ENCODE measurements around the gene RARG.

RARG gene

DNA sequence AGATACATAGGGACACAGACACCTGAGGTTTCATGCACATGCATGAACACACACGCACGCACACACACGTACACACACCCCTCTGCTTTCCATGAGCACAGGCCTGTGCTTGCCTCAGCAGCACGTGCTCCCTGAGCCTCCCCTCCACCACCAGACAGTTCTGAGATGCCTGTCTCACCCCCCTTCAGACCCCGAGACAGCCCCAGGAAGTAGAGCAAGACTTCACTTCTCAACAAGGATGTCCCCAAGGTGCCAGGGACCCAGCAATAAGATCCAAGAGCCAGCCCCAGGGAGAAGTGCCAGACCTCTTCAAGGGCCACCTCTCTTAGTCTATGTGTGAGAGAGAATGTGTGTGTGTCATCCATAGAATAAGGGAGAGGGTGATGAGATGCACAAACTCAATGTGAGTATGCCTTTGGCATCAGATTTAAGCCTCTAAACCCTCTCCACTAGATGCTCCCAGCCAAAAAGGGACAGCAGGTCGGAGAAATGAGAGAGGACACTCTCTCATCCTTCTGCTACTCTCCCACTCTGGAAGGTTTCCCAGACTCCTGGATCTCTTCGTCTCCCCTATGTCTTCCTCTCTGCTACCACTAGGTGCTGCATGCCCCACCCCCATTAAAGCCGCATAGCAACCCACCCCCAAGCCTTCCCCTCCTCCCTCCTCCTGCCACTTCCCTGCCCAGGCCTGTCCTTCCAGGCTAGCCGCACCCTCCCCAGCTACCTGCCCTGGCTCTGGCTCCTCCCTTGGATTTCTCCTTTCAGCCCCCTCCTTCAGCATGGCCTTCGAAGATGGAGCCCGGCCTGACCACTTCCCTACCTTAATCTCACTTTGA lies 7.7 kb downstream of the RARG start:
- no peak for DNase-seq (ENCODE audit: extremely low read depth in 1 of 2, low read depth in 1 of 2)

DNA sequence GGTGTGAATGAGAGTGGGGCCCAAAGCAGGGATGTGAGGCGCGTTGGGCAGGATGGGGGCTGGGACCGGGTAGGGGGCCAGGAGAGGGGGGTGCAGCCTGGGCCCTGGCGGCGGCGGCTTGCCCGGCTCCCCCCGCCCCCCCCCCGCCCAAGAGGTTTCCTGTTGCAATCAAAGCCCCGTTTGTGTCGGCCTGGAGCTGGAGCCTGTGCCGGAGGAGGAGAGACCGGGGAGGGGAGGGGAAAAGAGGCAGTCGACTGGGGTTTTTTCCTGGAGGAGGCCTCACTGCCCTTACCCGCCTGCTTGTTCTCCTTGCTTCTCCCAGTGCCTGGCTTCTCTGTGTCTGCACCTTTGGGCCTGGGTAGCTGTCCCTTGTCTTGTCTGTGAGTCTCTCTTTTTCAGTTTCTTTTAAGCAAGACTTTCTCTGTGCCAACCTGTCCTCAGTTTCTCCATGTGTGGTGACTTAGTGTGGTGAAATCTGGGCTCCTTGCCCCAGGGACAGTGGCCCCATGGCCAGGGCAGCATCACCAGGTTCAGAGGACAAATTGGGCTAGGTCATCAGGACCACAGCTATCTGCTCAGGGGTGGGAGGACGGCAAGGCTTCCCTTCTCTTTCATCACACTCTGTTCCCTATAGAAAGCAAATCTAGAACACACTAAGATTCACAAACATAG lies 8.5 kb downstream of the RARG start:
- no peak for DNase-seq (ENCODE audit: extremely low read depth in 1 of 2, low read depth in 1 of 2)

DNA sequence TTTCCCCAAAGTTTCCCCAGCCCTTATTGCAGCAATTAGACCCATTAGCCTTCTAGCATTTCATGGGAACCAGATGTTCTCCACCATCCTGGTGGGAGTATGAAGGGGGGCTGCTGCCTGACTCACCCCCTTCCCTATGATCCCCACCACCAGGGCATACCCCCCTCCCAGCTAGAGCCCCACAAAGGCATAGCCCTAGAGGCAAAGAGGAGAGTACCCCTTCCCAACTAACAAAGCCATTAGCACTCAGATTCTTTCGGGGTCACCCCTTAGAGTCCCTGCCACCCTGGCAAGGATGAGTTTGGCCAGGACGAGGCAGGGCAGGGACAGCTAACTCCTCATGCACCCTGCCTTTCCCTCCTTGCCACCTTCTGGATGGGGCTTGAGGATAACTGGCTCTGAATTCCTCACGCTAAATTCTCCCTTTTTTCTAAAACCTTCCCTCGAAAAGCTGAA lies 9.2 kb downstream of the RARG start:
- DNase-seq (ENCODE audit: extremely low read depth in 1 of 2, low read depth in 1 of 2) = no peak

DNA sequence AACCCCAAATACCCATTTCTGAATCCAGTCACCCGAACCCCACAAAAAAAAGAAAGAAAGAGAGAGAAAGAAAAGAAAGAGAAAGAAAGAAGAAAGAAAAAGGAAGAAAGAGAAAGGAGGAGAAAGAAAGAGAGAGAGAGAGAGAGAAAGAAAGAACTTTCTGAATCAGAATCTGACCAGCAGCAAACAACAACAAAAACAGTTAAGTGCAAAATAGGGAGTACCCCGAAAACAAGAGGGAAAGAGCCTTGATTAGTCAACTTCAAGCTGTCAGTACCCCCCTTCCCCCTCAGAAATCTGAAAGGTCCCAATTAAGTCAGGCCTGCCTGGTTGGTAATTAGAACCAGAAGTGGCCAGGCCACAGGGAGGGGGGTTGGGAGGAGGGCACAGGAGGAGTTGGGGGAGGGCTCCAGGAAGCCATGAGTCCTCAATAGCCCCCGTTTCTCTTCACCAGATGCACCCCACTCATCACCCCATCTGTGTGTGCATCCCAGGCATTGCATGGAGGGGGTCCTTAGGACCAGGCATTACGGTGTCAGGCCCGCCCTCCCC lies 9.8 kb downstream of the RARG start:
- no peak for DNase-seq (ENCODE audit: extremely low read depth in 1 of 2, low read depth in 1 of 2)

DNA sequence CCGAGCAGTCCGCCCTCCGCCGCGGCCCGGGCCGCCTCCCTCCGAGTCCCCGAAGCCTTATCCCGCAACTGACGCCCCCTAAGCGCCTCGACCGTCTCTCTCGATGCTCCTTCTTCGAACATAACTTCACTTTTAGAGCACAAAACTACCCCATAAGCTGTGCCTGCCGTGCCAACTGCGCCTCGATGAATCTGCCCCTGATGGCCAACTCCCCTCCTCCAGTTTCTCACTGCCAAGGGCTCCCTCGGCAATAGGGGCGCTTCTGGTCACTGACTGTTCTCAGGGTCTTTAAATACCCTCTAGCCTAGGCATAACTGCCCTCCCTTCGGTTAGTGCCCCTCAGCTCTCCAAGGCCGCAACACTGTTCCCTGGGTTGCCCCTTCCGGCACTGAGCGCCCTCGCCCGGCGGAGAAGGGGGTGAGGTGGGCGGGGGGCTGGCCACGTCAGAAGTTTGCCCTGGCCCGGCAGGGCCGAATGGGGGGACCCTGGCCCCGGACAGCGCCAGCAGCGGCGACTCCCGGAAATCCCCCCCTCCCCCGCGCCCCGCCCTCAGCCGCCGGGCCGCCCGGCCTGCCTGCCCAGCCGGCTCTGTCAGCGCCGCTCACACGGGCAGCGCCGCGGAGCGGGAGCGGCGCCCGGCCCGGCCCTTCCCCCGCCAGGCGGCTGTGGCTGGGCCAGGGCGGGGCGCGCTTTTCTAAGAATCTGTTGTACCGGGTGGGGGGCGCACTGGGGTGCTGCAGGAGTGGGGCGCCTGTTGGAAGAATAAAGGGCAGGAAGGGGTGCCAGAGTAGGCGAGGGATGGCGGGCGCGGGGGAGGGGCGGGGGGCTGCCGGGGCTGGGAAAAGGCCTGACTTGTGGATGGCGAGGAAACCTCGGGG lies 10.6 kb downstream of the RARG start:
- DNase-seq (ENCODE audit: extremely low read depth in 1 of 2, low read depth in 1 of 2) = peak in 1 of 2 donors; percentile 32

DNA sequence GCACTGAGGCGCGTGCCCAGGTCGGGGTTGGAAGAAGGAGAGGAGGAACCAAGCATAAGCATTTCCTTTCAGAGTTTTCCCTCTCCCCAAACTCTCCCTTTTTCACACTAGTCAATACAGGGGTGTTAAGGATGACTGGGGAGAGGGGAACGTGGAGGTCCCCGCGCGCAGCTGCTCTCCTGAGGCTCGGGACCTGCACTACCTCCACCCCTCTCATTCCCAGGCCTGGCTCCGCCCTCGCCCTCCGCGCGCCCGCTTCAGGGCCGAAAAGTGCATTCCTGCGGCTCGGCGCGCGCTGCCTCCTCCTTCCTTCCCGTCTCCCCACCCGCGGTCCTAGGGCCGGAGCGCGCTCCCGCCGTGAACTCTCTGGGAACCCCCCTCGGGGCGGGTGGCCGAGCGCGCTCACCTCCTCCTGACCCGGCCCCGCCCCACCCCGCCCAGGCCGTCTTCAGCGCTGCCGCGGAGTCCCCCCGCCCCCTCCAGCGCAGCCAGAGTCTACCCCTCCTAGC lies 11.3 kb downstream of the RARG start:
- peak; percentile 75 to 80 for DNase-seq (ENCODE audit: extremely low read depth in 1 of 2, low read depth in 1 of 2)

DNA sequence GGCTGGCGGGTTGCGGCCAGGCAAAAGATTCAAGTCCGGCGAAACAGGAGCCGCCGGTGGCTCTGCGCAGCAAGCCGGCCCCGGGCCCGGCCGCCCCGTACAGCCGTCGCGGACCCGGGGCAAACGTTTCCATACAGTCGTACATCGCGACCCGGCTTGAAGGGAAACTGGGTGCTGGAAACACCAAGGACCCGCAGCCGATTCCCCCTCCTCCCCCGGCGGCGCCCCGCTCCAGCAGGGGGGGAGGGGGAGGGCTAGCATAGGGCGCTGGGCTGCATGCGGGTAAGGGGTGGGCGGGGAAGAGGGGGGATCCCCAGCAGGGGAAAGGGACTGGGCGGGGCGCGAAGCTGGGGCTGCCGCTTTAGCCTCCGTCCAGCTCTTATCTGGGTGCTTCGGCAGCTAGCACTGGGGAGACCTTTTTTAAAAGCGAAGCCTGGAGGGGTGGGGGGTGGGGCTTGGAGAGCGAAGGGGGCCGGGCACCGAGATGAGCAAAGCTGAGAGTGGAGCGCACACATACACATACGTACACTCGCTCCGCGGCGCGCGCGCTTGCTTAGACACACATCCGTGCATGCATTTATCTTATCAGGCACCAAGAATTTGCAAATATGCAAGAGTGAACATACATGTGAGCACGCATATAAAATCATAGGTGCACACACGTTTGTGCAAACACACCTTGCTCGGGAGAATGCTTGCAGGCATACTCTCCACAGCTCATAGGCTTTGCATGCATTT lies 11.9 kb downstream of the RARG start:
- peak; percentile 70 for DNase-seq (ENCODE audit: extremely low read depth in 1 of 2, low read depth in 1 of 2)

DNA sequence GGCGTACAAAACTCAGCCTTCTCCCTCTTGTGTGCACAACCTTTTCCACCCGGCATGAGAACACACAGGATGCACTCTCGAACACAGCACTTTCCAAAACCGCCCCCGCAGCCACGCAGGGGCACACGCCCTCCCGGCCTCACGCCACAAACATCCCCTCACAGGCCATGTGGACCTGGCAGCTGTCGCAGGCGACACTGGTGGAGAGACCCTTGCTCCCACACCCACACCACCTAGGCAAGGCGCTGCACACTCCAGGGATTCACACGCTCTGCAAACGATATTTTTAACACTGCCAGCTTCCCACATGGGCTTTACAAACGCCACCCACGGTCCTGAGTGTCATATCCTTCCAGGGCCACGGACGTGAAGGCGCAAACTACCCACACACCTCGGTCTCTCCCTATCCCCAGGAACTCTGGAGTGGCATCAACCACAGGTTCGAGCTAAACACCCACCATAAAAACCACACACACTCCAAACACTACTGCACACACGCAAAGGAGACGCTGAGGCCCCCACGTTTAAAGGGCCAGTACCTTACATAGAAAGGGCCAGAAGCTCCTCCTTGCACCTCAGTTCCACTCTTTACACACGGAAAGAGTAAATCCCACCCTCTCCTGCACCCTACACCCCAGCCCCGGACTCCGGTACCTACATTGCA lies 12.6 kb downstream of the RARG start:
- DNase-seq (ENCODE audit: extremely low read depth in 1 of 2, low read depth in 1 of 2) = peak; percentile 62 to 66

DNA sequence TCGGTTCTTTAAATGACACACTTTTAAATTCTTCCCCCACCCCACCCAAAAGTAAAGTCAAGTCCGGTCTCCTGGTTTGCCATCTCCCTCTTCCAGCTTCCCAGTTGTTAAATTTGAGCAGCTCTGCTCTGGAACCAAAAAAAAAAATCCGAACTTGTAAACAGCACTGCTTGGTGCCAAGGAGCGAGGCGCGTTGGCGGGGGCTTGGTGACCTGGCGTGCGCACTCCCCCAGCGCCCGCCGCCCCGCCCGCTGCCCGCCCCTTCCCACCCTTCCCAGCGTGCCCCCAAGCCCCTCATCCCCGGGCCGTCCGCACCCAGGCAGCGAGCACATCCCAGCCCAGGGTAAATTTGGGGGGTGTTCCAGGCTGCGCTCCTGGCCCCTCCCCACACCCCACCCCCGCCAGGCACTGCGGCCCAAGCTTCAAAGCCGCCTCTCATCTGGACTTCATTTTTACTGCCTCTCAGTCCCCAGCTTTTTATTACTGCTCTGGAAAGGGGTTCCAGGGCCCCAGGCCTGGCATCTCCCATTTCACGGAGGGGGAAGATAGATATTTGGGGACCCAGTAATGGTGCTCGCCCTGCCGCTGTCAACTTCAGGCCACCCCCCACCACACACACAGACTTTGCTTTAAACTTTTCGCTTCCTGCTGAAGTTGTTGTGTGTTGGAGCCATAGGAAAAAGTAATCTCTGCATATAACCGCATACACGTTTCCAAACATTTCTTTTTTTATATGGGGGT lies 13.3 kb downstream of the RARG start:
- DNase-seq (ENCODE audit: extremely low read depth in 1 of 2, low read depth in 1 of 2) = no peak

DNA sequence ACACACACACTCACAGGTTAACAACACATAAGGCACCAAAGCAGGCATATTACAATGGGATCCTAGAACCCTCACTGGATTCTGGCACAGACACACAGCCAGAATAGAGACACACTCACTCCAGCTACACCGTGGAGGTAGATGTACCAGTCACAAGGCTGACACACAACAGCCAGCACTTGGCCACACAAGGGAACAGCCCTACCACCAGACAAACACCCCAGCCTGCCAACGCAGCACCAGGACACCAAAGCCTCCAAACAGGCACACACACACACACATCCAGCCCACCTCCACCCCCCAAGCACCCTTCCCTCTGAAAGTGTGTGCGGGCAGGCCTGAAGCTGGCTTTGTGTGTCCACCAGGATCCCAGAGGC lies 14.1 kb downstream of the RARG start:
- no peak for DNase-seq (ENCODE audit: extremely low read depth in 1 of 2, low read depth in 1 of 2)

DNA sequence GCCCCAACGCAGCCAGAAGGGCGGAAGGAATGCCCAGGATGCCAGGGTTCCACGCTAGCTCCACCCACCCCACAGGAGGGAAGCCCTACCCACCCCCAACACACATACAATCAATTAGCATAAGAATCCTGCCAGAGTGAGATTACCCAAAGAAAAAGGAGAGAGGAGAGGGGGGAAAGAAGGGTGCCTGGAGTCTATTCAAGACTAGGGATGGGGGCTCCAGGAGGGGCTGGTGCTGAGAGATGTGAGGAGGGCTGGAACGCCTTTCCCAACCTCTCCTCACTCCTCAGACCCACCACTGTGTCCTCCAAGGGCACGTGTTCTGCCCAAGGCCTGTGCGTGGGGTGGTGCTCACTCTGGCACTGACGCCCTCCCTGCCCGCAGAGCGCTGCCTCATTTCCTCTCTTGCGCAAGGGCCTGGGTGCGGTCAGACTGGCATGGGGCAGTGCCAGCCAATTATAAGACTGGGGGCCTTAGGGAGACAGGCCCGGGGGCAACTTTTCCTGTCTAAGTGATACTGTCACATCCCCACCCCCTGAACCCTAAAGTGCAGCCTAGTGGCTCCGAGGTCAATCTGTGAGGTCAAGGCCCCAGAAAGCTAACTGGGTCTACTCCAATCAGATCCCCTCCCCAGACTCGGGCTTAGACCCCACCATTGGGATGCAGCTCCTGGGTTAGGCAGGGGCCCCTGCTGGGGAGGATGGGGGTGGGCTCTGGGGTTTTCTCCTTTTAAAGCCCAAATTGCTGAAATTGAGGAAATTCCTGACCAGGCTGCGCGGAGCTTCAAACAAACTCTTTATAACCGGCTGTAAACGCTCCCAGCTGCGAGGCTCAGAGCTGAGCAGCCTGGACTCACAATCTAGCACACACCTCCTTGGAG lies 14.7 kb downstream of the RARG start:
- peak in 1 of 2 donors; percentile 67 for DNase-seq (ENCODE audit: extremely low read depth in 1 of 2, low read depth in 1 of 2)

DNA sequence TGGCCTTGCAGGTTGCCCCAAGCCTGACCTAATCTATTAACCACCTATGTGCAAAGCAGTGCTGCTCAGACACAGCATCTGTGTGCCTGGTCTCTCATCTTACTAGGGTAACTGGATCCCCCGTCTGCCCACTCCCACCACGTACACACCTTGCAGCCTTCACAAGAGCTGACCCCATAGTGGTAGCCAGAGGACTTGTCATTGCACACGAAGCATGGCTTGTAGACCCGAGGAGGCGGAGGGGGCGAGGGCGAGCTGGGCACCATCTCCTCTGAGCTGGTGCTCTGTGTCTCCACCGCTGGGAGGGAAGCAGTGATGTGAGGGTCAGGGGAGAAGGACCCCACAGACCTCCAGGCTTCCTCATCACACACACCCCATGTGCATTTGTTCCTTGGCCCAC lies 16.5 kb downstream of the RARG start:
- DNase-seq (ENCODE audit: extremely low read depth in 1 of 2, low read depth in 1 of 2) = no peak

DNA sequence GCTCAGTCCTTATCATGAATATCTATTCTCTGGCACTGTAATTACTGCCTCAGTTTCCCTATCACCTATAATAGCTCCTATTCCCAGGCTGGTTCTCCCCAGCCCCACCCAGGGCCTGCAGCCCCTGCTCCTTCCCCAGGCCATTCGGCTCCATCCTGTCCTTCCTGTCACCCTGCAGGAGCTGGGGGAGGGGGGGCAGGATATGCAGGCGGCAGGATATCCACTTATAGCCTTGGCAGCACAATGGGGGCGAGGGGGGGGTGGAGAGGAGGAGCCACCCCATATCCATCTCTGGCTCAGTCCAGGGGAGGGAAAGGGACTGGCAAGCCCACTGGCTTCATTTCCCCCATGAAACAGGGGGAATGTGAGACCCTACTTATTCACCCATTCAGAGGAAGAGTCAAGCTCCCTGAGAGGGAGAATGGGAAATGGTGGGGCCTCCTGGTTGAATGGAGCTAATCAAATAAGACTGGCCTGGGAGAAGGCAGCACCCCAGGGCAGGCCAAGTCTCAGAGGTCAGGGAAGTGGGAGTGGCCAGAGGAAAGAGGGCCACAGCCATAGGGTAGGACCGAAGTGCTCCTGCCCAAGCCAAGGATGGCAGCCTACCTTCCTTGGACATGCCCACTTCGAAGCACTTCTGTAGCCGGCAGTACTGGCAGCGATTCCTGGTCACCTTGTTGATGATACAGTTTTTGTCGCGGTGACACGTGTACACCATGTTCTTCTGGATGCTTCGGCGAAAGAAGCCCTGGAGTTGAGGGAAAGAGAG lies 17.1 kb downstream of the RARG start:
- DNase-seq (ENCODE audit: extremely low read depth in 1 of 2, low read depth in 1 of 2) = no peak

DNA sequence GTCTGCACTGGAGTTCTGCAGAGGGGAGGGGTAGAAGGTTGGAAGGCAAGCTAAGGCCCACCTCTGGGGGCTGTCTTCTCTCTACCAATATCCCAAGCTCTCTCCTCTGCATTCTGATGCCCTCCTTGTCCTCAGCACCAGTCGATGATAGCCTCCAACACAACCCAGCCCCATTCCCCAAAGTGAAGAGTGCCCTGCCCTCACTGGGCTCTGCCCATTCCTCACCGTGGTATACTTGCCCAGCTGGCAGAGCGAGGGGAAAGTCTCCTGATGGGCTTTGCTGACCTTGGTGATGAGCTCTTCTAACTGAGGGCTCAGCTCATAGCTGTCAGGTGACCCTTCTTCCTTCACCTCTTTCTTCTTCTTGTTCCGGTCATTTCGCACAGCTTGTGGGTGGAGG lies 17.8 kb downstream of the RARG start:
- DNase-seq (ENCODE audit: extremely low read depth in 1 of 2, low read depth in 1 of 2) = no peak

DNA sequence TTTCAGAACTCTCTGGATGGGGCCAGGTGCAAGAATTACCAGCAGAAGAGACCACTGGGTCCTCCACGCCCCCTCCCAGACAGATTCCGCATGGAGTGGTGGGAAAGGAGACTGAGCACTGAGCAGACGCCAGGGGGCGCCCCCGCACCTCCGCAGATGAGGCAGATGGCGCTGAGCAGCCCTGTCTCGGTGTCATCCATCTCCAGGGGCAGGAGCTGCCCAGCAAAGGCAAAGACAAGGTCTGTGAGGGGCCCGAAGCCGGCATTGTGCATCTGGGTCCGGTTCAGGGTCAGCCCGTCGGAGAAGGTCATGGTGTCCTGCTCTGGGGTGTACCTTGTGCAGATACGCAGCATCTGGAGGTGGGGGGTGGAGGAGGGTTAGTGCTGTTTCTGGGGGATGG lies 18.7 kb downstream of the RARG start:
- peak; percentile 57 to 72 for DNase-seq (ENCODE audit: extremely low read depth in 1 of 2, low read depth in 1 of 2)

DNA sequence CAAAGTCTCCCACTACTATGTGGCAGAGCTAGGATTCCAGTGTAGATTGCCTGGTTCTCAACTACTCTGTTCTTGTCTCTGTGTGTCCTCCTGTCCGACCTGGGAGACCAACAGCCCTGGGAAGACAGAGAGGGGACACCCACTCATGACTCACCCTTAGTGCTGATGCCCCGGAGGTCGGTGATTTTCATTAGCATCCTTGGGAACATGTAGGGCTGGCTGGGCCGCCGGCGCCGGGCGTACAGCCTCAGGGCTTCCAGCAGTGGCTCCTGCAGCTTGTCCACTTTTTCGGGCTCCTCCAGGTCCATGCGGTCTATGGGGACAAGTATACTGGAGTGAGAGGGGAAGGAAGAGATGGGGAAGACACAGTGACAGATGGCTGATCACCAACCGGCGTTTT lies 19.1 kb downstream of the RARG start:
- DNase-seq (ENCODE audit: extremely low read depth in 1 of 2, low read depth in 1 of 2) = no peak

Measured in stimulated activated CD8-positive, alpha-beta memory T cell treated with anti-CD3 and anti-CD28 coated beads, Interleukin-7, amount 100 ng/mL, for 48 hours (primary cell).